ENCODE results near the gene SHKBP1. TPM values are rescaled to one million over a fixed set of nuclear protein-coding genes. Genes with fewer than 3 reads are reported as not detected.

SHKBP1 gene
- total and polyA plus RNA-seq, 9 of the 15 experiments (the other 6 are each of a cell fraction or from before 2014, with no cell fraction given) = 1.2 to 58.1 (median 22.3) TPM

DNA sequence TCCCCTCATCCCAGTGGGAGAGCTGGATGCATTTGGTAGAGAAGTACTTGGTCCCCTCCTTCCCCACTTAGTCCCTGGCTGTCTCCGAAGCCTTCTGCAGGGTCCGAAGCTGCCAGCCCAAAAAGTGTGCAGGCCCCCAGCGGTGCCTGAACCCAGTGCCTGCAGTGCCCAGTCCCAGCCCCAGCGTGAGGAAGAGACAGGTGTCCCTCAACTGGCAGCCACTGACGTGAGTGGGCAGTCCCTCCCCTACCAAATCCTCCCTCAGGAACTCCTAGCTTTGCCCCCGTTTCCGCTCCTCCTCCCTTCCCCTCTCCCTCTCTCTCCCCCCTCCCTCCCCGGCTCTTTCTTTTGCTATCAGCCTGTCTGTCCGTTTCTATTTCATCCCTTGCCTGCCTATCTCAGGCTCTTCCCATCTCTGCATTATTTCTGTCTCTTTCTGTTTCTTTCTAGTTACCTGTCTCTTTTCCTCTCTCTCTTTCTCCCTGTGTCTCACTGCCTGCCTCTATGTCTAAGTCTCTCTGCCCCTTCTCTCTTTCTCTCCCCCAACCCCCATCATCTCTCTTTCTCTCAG, 22.7 kb downstream of the SHKBP1 start (continued):
- TF ChIP-seq SAFB (IDR thresholded peaks at IDR 0.05; ENCODE audit: borderline replicate concordance, low read depth, low read length) = no peak
- TF ChIP-seq MBD2 (IDR thresholded peaks at IDR 0.05; ENCODE audit: borderline replicate concordance, low read depth) = no peak
- TF ChIP-seq, protein P1, sequence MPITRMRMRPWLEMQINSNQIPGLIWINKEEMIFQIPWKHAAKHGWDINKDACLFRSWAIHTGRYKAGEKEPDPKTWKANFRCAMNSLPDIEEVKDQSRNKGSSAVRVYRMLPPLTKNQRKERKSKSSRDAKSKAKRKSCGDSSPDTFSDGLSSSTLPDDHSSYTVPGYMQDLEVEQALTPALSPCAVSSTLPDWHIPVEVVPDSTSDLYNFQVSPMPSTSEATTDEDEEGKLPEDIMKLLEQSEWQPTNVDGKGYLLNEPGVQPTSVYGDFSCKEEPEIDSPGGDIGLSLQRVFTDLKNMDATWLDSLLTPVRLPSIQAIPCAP (CRISPR knock-in tag; IDR thresholded peaks at IDR 0.05; ENCODE audit: borderline replicate concordance) = no peak
- peak; percentile 26; the same call in 1 of the 2 replicates for TF ChIP-seq PHB2 (IDR thresholded peaks at IDR 0.05; ENCODE audit: low read depth)
- no peak for TF ChIP-seq HMGN3 (IDR thresholded peaks at IDR 0.05; ENCODE audit: borderline replicate concordance, extremely low read depth, insufficient read length, low read depth, low read length)
- TF ChIP-seq, protein P2, sequence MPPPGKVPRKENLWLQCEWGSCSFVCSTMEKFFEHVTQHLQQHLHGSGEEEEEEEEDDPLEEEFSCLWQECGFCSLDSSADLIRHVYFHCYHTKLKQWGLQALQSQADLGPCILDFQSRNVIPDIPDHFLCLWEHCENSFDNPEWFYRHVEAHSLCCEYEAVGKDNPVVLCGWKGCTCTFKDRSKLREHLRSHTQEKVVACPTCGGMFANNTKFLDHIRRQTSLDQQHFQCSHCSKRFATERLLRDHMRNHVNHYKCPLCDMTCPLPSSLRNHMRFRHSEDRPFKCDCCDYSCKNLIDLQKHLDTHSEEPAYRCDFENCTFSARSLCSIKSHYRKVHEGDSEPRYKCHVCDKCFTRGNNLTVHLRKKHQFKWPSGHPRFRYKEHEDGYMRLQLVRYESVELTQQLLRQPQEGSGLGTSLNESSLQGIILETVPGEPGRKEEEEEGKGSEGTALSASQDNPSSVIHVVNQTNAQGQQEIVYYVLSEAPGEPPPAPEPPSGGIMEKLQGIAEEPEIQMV (tag; conservative IDR thresholded peaks at IDR 0.05; ENCODE audit: low read depth) = no peak
- TF ChIP-seq, protein P3, sequence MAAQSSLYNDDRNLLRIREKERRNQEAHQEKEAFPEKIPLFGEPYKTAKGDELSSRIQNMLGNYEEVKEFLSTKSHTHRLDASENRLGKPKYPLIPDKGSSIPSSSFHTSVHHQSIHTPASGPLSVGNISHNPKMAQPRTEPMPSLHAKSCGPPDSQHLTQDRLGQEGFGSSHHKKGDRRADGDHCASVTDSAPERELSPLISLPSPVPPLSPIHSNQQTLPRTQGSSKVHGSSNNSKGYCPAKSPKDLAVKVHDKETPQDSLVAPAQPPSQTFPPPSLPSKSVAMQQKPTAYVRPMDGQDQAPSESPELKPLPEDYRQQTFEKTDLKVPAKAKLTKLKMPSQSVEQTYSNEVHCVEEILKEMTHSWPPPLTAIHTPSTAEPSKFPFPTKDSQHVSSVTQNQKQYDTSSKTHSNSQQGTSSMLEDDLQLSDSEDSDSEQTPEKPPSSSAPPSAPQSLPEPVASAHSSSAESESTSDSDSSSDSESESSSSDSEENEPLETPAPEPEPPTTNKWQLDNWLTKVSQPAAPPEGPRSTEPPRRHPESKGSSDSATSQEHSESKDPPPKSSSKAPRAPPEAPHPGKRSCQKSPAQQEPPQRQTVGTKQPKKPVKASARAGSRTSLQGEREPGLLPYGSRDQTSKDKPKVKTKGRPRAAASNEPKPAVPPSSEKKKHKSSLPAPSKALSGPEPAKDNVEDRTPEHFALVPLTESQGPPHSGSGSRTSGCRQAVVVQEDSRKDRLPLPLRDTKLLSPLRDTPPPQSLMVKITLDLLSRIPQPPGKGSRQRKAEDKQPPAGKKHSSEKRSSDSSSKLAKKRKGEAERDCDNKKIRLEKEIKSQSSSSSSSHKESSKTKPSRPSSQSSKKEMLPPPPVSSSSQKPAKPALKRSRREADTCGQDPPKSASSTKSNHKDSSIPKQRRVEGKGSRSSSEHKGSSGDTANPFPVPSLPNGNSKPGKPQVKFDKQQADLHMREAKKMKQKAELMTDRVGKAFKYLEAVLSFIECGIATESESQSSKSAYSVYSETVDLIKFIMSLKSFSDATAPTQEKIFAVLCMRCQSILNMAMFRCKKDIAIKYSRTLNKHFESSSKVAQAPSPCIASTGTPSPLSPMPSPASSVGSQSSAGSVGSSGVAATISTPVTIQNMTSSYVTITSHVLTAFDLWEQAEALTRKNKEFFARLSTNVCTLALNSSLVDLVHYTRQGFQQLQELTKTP (IDR thresholded peaks at IDR 0.05; ENCODE audit: low read depth in 1 of 2, partially characterized antibody in 2 of 2) = peak in 1 of 2 experiments; percentile 26
- no peak for TF ChIP-seq RBM25 (IDR thresholded peaks at IDR 0.05; ENCODE audit: low read depth, low read length, severe bottlenecking)
- 0 out of 2 replicates have a peak, but pooled peaks have one; percentile 4 for TF ChIP-seq ZNF766 (CRISPR knock-in tag; conservative IDR thresholded peaks at IDR 0.05)
- peak; percentile 22; the same call in 1 of the 2 replicates for TF ChIP-seq EHMT2 (IDR thresholded peaks at IDR 0.05)
- no peak for TF ChIP-seq ZNF764 (CRISPR knock-in tag; IDR thresholded peaks at IDR 0.05; ENCODE audit: low read depth)
- TF ChIP-seq, protein P4, sequence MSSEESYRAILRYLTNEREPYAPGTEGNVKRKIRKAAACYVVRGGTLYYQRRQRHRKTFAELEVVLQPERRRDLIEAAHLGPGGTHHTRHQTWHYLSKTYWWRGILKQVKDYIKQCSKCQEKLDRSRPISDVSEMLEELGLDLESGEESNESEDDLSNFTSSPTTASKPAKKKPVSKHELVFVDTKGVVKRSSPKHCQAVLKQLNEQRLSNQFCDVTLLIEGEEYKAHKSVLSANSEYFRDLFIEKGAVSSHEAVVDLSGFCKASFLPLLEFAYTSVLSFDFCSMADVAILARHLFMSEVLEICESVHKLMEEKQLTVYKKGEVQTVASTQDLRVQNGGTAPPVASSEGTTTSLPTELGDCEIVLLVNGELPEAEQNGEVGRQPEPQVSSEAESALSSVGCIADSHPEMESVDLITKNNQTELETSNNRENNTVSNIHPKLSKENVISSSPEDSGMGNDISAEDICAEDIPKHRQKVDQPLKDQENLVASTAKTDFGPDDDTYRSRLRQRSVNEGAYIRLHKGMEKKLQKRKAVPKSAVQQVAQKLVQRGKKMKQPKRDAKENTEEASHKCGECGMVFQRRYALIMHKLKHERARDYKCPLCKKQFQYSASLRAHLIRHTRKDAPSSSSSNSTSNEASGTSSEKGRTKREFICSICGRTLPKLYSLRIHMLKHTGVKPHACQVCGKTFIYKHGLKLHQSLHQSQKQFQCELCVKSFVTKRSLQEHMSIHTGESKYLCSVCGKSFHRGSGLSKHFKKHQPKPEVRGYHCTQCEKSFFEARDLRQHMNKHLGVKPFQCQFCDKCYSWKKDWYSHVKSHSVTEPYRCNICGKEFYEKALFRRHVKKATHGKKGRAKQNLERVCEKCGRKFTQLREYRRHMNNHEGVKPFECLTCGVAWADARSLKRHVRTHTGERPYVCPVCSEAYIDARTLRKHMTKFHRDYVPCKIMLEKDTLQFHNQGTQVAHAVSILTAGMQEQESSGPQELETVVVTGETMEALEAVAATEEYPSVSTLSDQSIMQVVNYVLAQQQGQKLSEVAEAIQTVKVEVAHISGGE (CRISPR knock-in tag; IDR thresholded peaks at IDR 0.05) = no peak
- peak; percentile 38 for TF ChIP-seq MTA2 (IDR thresholded peaks at IDR 0.05; ENCODE audit: low read depth)
- no peak for TF ChIP-seq TFAM (CRISPR knock-in tag; conservative IDR thresholded peaks at IDR 0.05)
- no peak for TF ChIP-seq SP2 (IDR thresholded peaks at IDR 0.05; ENCODE audit: extremely low read depth, low read depth, low read length, poor library complexity, severe bottlenecking)
- peak; percentile 57; the same call in 1 of the 2 replicates for TF ChIP-seq SMARCE1 (IDR thresholded peaks at IDR 0.05)

Data from K562 (cell line).